BLaER1 (cell line): ENCODE results near the gene CMTM5.

Experiments used
- H3K27ac ChIP-seq: shearing (Covaris generic); formaldehyde crosslinking; 2 replicates; pipeline ENCODE4 v1.8.1; 2022
- H3K27me3 ChIP-seq: shearing (Covaris generic); formaldehyde crosslinking; 2 replicates; pipeline ENCODE4 v1.8.1; 2022
- H3K36me3 ChIP-seq: shearing (Covaris generic); formaldehyde crosslinking; 2 replicates; pipeline ENCODE4 v1.8.1; 2022
- H3K4me1 ChIP-seq: shearing (Covaris generic); formaldehyde crosslinking; 2 replicates; pipeline ENCODE4 v1.8.1; 2022
- H3K4me2 ChIP-seq: shearing (Covaris generic); formaldehyde crosslinking; 2 replicates; pipeline ENCODE4 v1.8.1; 2022
- H3K4me3 ChIP-seq: shearing (Covaris generic); formaldehyde crosslinking; 2 replicates; pipeline ENCODE4 v1.8.1; 2022
- H3K9ac ChIP-seq: shearing (Covaris generic); formaldehyde crosslinking; 2 replicates; pipeline ENCODE4 v1.8.1; 2022
- H3K9me3 ChIP-seq: shearing (Covaris generic); formaldehyde crosslinking; 2 replicates; pipeline ENCODE4 v1.8.1; 2022
- H4K20me1 ChIP-seq: shearing (Covaris generic); formaldehyde crosslinking; 2 replicates; pipeline ENCODE4 v1.8.1; 2022
- Cebpa-rat ChIP-seq: shearing (Covaris generic); IDR thresholded peaks from 2 replicates; pipeline ENCODE4 v1.8.1; 2022

CMTM5 gene

GRCh38 chr14:23377573-23378563 is 1.0 kb downstream of the CMTM5 start:
- H3K9ac ChIP-seq = peak overlapping the region; percentile 54; the same call in 1 of the 2 replicates
- peak overlapping the region; percentile 73 for H3K27ac ChIP-seq
- 0 out of 2 replicates have a peak overlapping the region, but pooled peaks have one; percentile 32 for H3K4me3 ChIP-seq
- no peak for TF ChIP-seq Cebpa-rat
- no peaks in the 10 kb centered on the region for H3K36me3 ChIP-seq
- peaks cover 6% of the 10 kb centered on the region; the same call in 1 of the 2 replicates for H3K27me3 ChIP-seq
- peak overlapping the region; percentile 92 for H3K4me2 ChIP-seq
- H4K20me1 ChIP-seq = no peaks in the 10 kb centered on the region
- H3K4me1 ChIP-seq = peaks cover 69% of the 10 kb centered on the region
- H3K9me3 ChIP-seq = no peaks in the 10 kb centered on the region

- Histone ChIP-seq H3K9me3 (no peaks in the 10 kb centered on the region), H3K27me3 (peaks cover 6% of the 10 kb centered on the region; the same call in 1 of the 2 replicates), H4K20me1 (no peaks in the 10 kb centered on the region), H3K4me2 (peak overlapping the region; percentile 92), H3K9ac (no peak overlapping the region), H3K36me3 (no peaks in the 10 kb centered on the region), H3K4me3 (no peak overlapping the region), H3K27ac (no peak overlapping the region), H3K4me1 (peaks cover 69% of the 10 kb centered on the region)
- TF ChIP-seq Cebpa-rat = no peak
Measured at GRCh38 chr14:23378612-23379220, 1.9 kb downstream of the CMTM5 start.

GRCh38 chr14:23379366-23380196 is 2.7 kb downstream of the CMTM5 start:
- no peak for TF ChIP-seq Cebpa-rat
- Histone ChIP-seq H3K4me3 (no peak overlapping the region), H3K9ac (no peak overlapping the region), H3K9me3 (no peaks in the 10 kb centered on the region), H3K4me1 (peaks cover 69% of the 10 kb centered on the region), H4K20me1 (no peaks in the 10 kb centered on the region), H3K27ac (no peak overlapping the region), H3K36me3 (no peaks in the 10 kb centered on the region), H3K4me2 (0 out of 2 replicates have a peak overlapping the region, but pooled peaks have one; percentile 13), H3K27me3 (peaks cover 6% of the 10 kb centered on the region; the same call in 1 of the 2 replicates)

GRCh38 chr14:23380197-23380914 is 3.5 kb downstream of the CMTM5 start:
- no peak overlapping the region for H3K4me3 ChIP-seq
- H3K4me2 ChIP-seq = 0 out of 2 replicates have a peak overlapping the region, but pooled peaks have one; percentile 13
- no peak overlapping the region for H3K9ac ChIP-seq
- no peaks in the 10 kb centered on the region for H3K9me3 ChIP-seq
- no peaks in the 10 kb centered on the region for H3K36me3 ChIP-seq
- H3K4me1 ChIP-seq = peaks cover 69% of the 10 kb centered on the region
- TF ChIP-seq Cebpa-rat = no peak
- no peaks in the 10 kb centered on the region for H4K20me1 ChIP-seq
- H3K27ac ChIP-seq = no peak overlapping the region
- H3K27me3 ChIP-seq = peaks cover 6% of the 10 kb centered on the region; the same call in 1 of the 2 replicates

- TF ChIP-seq Cebpa-rat = no peak
- H3K9ac ChIP-seq = no peak overlapping the region
Measured at GRCh38 chr14:23380976-23381375, 4.1 kb downstream of the CMTM5 start.

GRCh38 chr14:23381871-23382270 is 5.0 kb downstream of the CMTM5 start:
- peak overlapping the region; percentile 62 for H3K4me2 ChIP-seq
- no peak overlapping the region for H3K9ac ChIP-seq
- H3K4me3 ChIP-seq = no peak overlapping the region
- H3K4me1 ChIP-seq = peaks cover 53% of the 10 kb centered on the region
- H4K20me1 ChIP-seq = no peaks in the 10 kb centered on the region
- H3K36me3 ChIP-seq = no peaks in the 10 kb centered on the region
- no peak for TF ChIP-seq Cebpa-rat
- no peaks in the 10 kb centered on the region for H3K9me3 ChIP-seq
- no peak overlapping the region for H3K27ac ChIP-seq
- H3K27me3 ChIP-seq = peaks cover 6% of the 10 kb centered on the region; the same call in 1 of the 2 replicates

More at GRCh38 chr14:23380976-23381375, 4.1 kb downstream of the CMTM5 start:
- Histone ChIP-seq H3K36me3 (no peaks in the 10 kb centered on the region), H4K20me1 (no peaks in the 10 kb centered on the region), H3K4me3 (no peak overlapping the region), H3K27ac (no peak overlapping the region), H3K4me2 (0 out of 2 replicates have a peak overlapping the region, but pooled peaks have one; percentile 62), H3K4me1 (peaks cover 62% of the 10 kb centered on the region), H3K27me3 (peaks cover 6% of the 10 kb centered on the region; the same call in 1 of the 2 replicates), H3K9me3 (no peaks in the 10 kb centered on the region)

- Histone ChIP-seq H3K9ac (no peak overlapping the region), H3K9me3 (no peaks in the 10 kb centered on the region), H3K27ac (no peak overlapping the region), H3K27me3 (peaks cover 6% of the 10 kb centered on the region; the same call in 1 of the 2 replicates), H3K4me1 (peaks cover 49% of the 10 kb centered on the region), H4K20me1 (no peaks in the 10 kb centered on the region), H3K4me3 (no peak overlapping the region), H3K4me2 (peak overlapping the region; percentile 62), H3K36me3 (no peaks in the 10 kb centered on the region)
- TF ChIP-seq Cebpa-rat = no peak
Measured at GRCh38 chr14:23382276-23382675, 5.4 kb downstream of the CMTM5 start.

- Histone ChIP-seq H3K4me1 (peaks cover 43% of the 10 kb centered on the region), H3K9me3 (no peaks in the 10 kb centered on the region), H3K27ac (no peak overlapping the region), H3K4me2 (peak overlapping the region; percentile 62), H4K20me1 (no peaks in the 10 kb centered on the region), H3K36me3 (no peaks in the 10 kb centered on the region), H3K9ac (no peak overlapping the region), H3K4me3 (no peak overlapping the region), H3K27me3 (peaks cover 6% of the 10 kb centered on the region; the same call in 1 of the 2 replicates)
- no peak for TF ChIP-seq Cebpa-rat
Measured at GRCh38 chr14:23382731-23383440, 6.0 kb downstream of the CMTM5 start.
